SU-DHL-6 (cell line): ENCODE data around the gene PLXNA2.

ENCODE experiments used
- EZH2phosphoT487 ChIP-seq: fragments of 200-600 bp; sonication (generic), shearing (Covaris generic); conservative IDR thresholded peaks from 2 replicates; pipeline ENCODE4 v1.6.1; 2018; ENCODE audit warnings: mild to moderate bottlenecking, antibody characterized with exemption, low read length, moderate library complexity, mixed read lengths
- TF ChIP-seq, protein P1 (sequence below): fragments of 200-600 bp; sonication (generic); IDR thresholded peaks from one replicate; pipeline ENCODE4 v1.5.1; 2017; ENCODE audit warnings: antibody characterized with exemption, mild to moderate bottlenecking, low read length, moderate library complexity; ENCODE audit not compliant: insufficient read depth, poor library complexity, severe bottlenecking

GRCh38 chr1:208232662-208233038 is 11.5 kb downstream of the PLXNA2 start:
- TF ChIP-seq, protein P1, sequence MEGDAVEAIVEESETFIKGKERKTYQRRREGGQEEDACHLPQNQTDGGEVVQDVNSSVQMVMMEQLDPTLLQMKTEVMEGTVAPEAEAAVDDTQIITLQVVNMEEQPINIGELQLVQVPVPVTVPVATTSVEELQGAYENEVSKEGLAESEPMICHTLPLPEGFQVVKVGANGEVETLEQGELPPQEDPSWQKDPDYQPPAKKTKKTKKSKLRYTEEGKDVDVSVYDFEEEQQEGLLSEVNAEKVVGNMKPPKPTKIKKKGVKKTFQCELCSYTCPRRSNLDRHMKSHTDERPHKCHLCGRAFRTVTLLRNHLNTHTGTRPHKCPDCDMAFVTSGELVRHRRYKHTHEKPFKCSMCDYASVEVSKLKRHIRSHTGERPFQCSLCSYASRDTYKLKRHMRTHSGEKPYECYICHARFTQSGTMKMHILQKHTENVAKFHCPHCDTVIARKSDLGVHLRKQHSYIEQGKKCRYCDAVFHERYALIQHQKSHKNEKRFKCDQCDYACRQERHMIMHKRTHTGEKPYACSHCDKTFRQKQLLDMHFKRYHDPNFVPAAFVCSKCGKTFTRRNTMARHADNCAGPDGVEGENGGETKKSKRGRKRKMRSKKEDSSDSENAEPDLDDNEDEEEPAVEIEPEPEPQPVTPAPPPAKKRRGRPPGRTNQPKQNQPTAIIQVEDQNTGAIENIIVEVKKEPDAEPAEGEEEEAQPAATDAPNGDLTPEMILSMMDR: no peak
- no peak for TF ChIP-seq EZH2phosphoT487
